Thymus (tissue), 14 donors: ENCODE measurements around the gene OR6C76. TPM values are rescaled to one million over a fixed set of nuclear protein-coding genes. Genes with fewer than 3 reads are reported as not detected.
"Not testable (repeated sequence)": the region's sequence is repeated elsewhere in the genome, so short reads cannot be mapped to it uniquely, and the experiment has no call there.

Experiments used
- DNase-seq, 9 donors: peaks; one replicate each; pipeline ENCODE4 v3.0.0-alpha.2; 2013; ENCODE audit warnings: low spot score in 9 of 9, low read depth in 6 of 9, missing footprints in 1 of 9
- H3K27ac ChIP-seq, 2 donors: one replicate each; pipeline ENCODE4 v1.5.1; 2013; ENCODE audit warnings: control low read depth in 1 of 2, low read depth in 1 of 2, low read length in 1 of 2, mild to moderate bottlenecking in 1 of 2, moderate library complexity in 1 of 2
- H3K27me3 ChIP-seq, 2 donors: one replicate each; pipeline ENCODE4 v1.5.1; 2013; ENCODE audit warnings: low read length in 1 of 2; ENCODE audit not compliant: control insufficient read depth in 2 of 2, insufficient read depth in 1 of 2
- H3K36me3 ChIP-seq, 2 donors: one replicate each; pipeline ENCODE4 v1.5.1; 2013; ENCODE audit warnings: low read length in 1 of 2, mild to moderate bottlenecking in 1 of 2, moderate library complexity in 1 of 2; ENCODE audit not compliant: control insufficient read depth in 2 of 2, insufficient read depth in 2 of 2
- H3K4me1 ChIP-seq, 2 donors: one replicate each; pipeline ENCODE4 v1.5.1; 2013; ENCODE audit warnings: low read length in 2 of 2; ENCODE audit not compliant: control insufficient read depth in 2 of 2, insufficient read depth in 2 of 2
- H3K4me3 ChIP-seq, 2 donors: one replicate each; pipeline ENCODE4 v1.5.1; 2013; ENCODE audit warnings: low read length in 2 of 2, control low read depth in 1 of 2, mild to moderate bottlenecking in 1 of 2
- H3K9me3 ChIP-seq, 2 donors: one replicate each; pipeline ENCODE4 v1.5.1; 2013; ENCODE audit warnings: low read length in 1 of 2, mild to moderate bottlenecking in 1 of 2; ENCODE audit not compliant: control insufficient read depth in 2 of 2, insufficient read depth in 1 of 2
- WGBS: extraction: QIAGEN DNeasy Blood & Tissue Kit; methylation state at CpG from one replicate; pipeline ENCODE4 v1.1.7; 2013; 5-methylcytosine and 5-hydroxymethylcytosine counted together
- long read RNA-seq, 10 donors: transcript quantifications; one replicate each; lab custom pipeline, GENCODE V29; 2026
- polyA plus RNA-seq: library from polyadenylated mRNA; stranded (reverse); fragments of 200-250 nt; gene quantifications from one replicate; pipeline ENCODE4 v1.2.3, GENCODE V29; 2013
- total RNA-seq: library from RNA; stranded (reverse); fragments of 120-200 nt; gene quantifications from one replicate; pipeline ENCODE4 v1.2.4, GENCODE V29; 2013
- donor health status: healthy.

The OR6C76 gene
- total RNA-seq (not detected), polyA plus RNA-seq (not detected)
- long read RNA-seq, donor 1 = 0 reads
- long read RNA-seq, donor 2 = 0 reads
- long read RNA-seq, donor 3 = 0 reads
- long read RNA-seq, donor 4 = 0 reads
- long read RNA-seq, donor 5 = 0 reads
- long read RNA-seq, donor 6 = 0 reads
- long read RNA-seq, donor 7 = 0 reads
- long read RNA-seq, donor 8 = 0 reads
- long read RNA-seq, donor 9 = 0 reads
- long read RNA-seq, donor 10 = 0 reads

- no peak within 1 kb of the TSS for H3K27ac ChIP-seq
- DNase-seq = no peak
- 97% methylated on average over 4 of the region's 4 CpGs for WGBS
- no peaks in the 10 kb centered on the region for H3K4me1 ChIP-seq
- no peaks in the 10 kb centered on the region for H3K9me3 ChIP-seq
- H3K36me3 ChIP-seq = no peaks in the 10 kb centered on the region
- H3K4me3 ChIP-seq = no peak within 1 kb of the TSS
- H3K27me3 ChIP-seq = no peaks in the 10 kb centered on the region
Observed at GRCh38 chr12:55425954-55426353, at the start of gene OR6C76. TSS of gene OR6C76 (plus strand) at chr12:55426254. CDS start at chr12:55426254, 0 bp downstream.

GRCh38 chr12:55385891-55386290, 40.2 kb upstream of the OR6C76 start:
- Histone ChIP-seq H3K27ac (no peak overlapping the region), H3K9me3 (no peaks in the 10 kb centered on the region), H3K4me3 (no peak overlapping the region), H3K4me1 (no peaks in the 10 kb centered on the region), H3K27me3 (no peaks in the 10 kb centered on the region), H3K36me3 (no peaks in the 10 kb centered on the region)
- no peak for DNase-seq

- WGBS = 93% methylated on average over 23 of the region's 23 CpGs
- H3K27me3 ChIP-seq = no peaks in the 10 kb centered on the region
- H3K4me1 ChIP-seq = no peaks in the 10 kb centered on the region
- H3K4me3 ChIP-seq = no peak overlapping the region
- no peak overlapping the region for H3K27ac ChIP-seq
- H3K36me3 ChIP-seq = no peaks in the 10 kb centered on the region
- H3K9me3 ChIP-seq = no peaks in the 10 kb centered on the region
- DNase-seq = no peak
Observed at GRCh38 chr12:55392032-55392795, 33.8 kb upstream of the OR6C76 start.

GRCh38 chr12:55396326-55396725, 29.7 kb upstream of the OR6C76 start:
- no peaks in the 10 kb centered on the region for H3K36me3 ChIP-seq
- H3K4me3 ChIP-seq = no peak overlapping the region
- DNase-seq = no peak
- H3K27me3 ChIP-seq = no peaks in the 10 kb centered on the region
- 96% methylated on average over 1 of the region's 1 CpG for WGBS
- no peak overlapping the region for H3K27ac ChIP-seq
- no peaks in the 10 kb centered on the region for H3K4me1 ChIP-seq
- H3K9me3 ChIP-seq = no peaks in the 10 kb centered on the region

GRCh38 chr12:55400229-55400628, 25.8 kb upstream of the OR6C76 start, which contains the start of gene OR6C65:
TSS of gene OR6C65 (plus strand) at chr12:55400529. CDS start at chr12:55400529, 0 bp downstream.
- no peaks in the 10 kb centered on the region for H3K9me3 ChIP-seq
- no peak within 1 kb of the TSS for H3K27ac ChIP-seq
- WGBS = 94% methylated on average over 1 of the region's 1 CpG
- no peak for DNase-seq
- no peak within 1 kb of the TSS for H3K4me3 ChIP-seq
- H3K4me1 ChIP-seq = no peaks in the 10 kb centered on the region
- H3K27me3 ChIP-seq = no peaks in the 10 kb centered on the region
- H3K36me3 ChIP-seq = no peaks in the 10 kb centered on the region

- H3K27ac ChIP-seq = no peak overlapping the region
- whole genome bisulfite sequencing = 89% methylated on average over 1 of the region's 1 CpG
- H3K27me3 ChIP-seq = no peaks in the 10 kb centered on the region
- H3K36me3 ChIP-seq = no peaks in the 10 kb centered on the region
- DNase-seq = no peak
- H3K4me3 ChIP-seq = no peak overlapping the region
- H3K9me3 ChIP-seq = no peaks in the 10 kb centered on the region
- H3K4me1 ChIP-seq = no peaks in the 10 kb centered on the region
Observed at GRCh38 chr12:55407866-55408265, 18.2 kb upstream of the OR6C76 start.

GRCh38 chr12:55409133-55409532, 16.9 kb upstream of the OR6C76 start:
- not testable (repeated sequence) for DNase-seq
- WGBS = 99% methylated on average over 1 of the region's 1 CpG

GRCh38 chr12:55412138-55412537, 13.9 kb upstream of the OR6C76 start:
- H3K4me3 ChIP-seq, H3K4me1 ChIP-seq, DNase-seq, H3K9me3 ChIP-seq, H3K36me3 ChIP-seq, H3K27me3 ChIP-seq, H3K27ac ChIP-seq: not testable (repeated sequence)
- WGBS = 97% methylated on average over 15 of the region's 15 CpGs

More at GRCh38 chr12:55409133-55409532, 16.9 kb upstream of the OR6C76 start:
- not testable (repeated sequence) for H3K4me3 ChIP-seq, H3K4me1 ChIP-seq, H3K36me3 ChIP-seq, H3K27ac ChIP-seq, H3K9me3 ChIP-seq, H3K27me3 ChIP-seq

GRCh38 chr12:55413498-55414388, 12.3 kb upstream of the OR6C76 start:
- not testable (repeated sequence) for DNase-seq, H3K9me3 ChIP-seq, H3K36me3 ChIP-seq, H3K4me3 ChIP-seq, H3K4me1 ChIP-seq, H3K27ac ChIP-seq, H3K27me3 ChIP-seq
- 95% methylated on average over 5 of the region's 6 CpGs for WGBS
